Measurements from ENCODE around the gene NFIC. TPM values are rescaled to one million over a fixed set of nuclear protein-coding genes. Genes with fewer than 3 reads are reported as not detected.
A peak's percentile ranks its signal among the peaks of the same experiment; 100 is the strongest.
"Not testable (repeated sequence)": the region's sequence is repeated elsewhere in the genome, so short reads cannot be mapped to it uniquely, and the experiment has no call there.

The NFIC gene
- total RNA-seq, 6 donors from 2014 or later = 96.1 to 175 (median 154) TPM

- Histone ChIP-seq H3K27me3 (no peaks in the 10 kb centered on the region), H3K36me3 (peaks cover 0 to 15% (median 0%) of the 10 kb centered on the region in 4 donors), H3K4me1 (peaks cover 49 to 59% (median 55%) of the 10 kb centered on the region in 4 donors), H3K9me3 (no peaks in the 10 kb centered on the region), H3K4me3 (peak overlapping the region in 3 of 4 donors; percentile 26 to 42 (median 31)), H3K27ac (peak overlapping the region; percentile 72 to 97 (median 86))
- 46 to 59% methylated on average over 7 to 10 of the region's 10 CpGs for WGBS, 2 donors
- no peak for DNase-seq
- TF ChIP-seq POLR2A (IDR thresholded peaks at IDR 0.05) (no peak), POLR2AphosphoS5 (IDR thresholded peaks at IDR 0.05) (no peak), EP300 (IDR thresholded peaks at IDR 0.05) (no peak), CTCF (IDR thresholded peaks at IDR 0.05) (no peak)
- ATAC-seq (ENCODE audit: low FRiP score in 2 of 2) = peak; percentile 12 to 33
These were observed 32.5 kb downstream of the NFIC start for GRCh38 chr19:3398900-3399278.

- not testable (repeated sequence) for H3K27me3 ChIP-seq; H3K4me3 ChIP-seq; ATAC-seq (ENCODE audit: low FRiP score in 2 of 2); H3K9me3 ChIP-seq
- TF ChIP-seq POLR2AphosphoS5 (IDR thresholded peaks at IDR 0.05) = peak in 1 of 2 donors; percentile 11
- WGBS, 2 donors = 68 to 71% methylated on average over 7 of the region's 7 CpGs
- peak in 1 of 2 donors; percentile 49 for DNase-seq
- peaks cover 0 to 12% (median 0%) of the 10 kb centered on the region in 4 donors for H3K36me3 ChIP-seq
- peaks cover 53 to 63% (median 58%) of the 10 kb centered on the region in 4 donors for H3K4me1 ChIP-seq
- H3K27ac ChIP-seq = peak overlapping the region; percentile 72 to 97 (median 86)
These were observed 32.9 kb downstream of the NFIC start for GRCh38 chr19:3399311-3399710.

GRCh38 chr19:3401004-3401768 is 34.8 kb downstream of the NFIC start:
- WGBS, 2 donors = 86 to 90% methylated on average over 17 to 18 of the region's 18 CpGs
- H3K27me3 ChIP-seq = no peaks in the 10 kb centered on the region
- peaks cover 66 to 82% (median 70%) of the 10 kb centered on the region in 4 donors for H3K4me1 ChIP-seq
- ATAC-seq (ENCODE audit: low FRiP score in 2 of 2) (no peak), DNase-seq (no peak)
- no peak overlapping the region for H3K4me3 ChIP-seq
- no peaks in the 10 kb centered on the region for H3K9me3 ChIP-seq
- TF ChIP-seq CTCF (IDR thresholded peaks at IDR 0.05) (no peak), EP300 (IDR thresholded peaks at IDR 0.05) (no peak), POLR2A (IDR thresholded peaks at IDR 0.05) (no peak), POLR2AphosphoS5 (IDR thresholded peaks at IDR 0.05) (no peak)
- H3K27ac ChIP-seq = peak overlapping the region; percentile 72 to 97 (median 86)
- H3K36me3 ChIP-seq = peaks cover 0 to 7% (median 0%) of the 10 kb centered on the region in 4 donors

GRCh38 chr19:3402631-3403443 is 36.5 kb downstream of the NFIC start:
- 68 to 74% methylated on average over 10 of the region's 10 CpGs for WGBS, 2 donors
- TF ChIP-seq CTCF (IDR thresholded peaks at IDR 0.05) = no peak
- Histone ChIP-seq H3K9me3 (no peaks in the 10 kb centered on the region), H3K27ac (peak overlapping the region; percentile 97 to 99 (median 98)), H3K36me3 (peaks cover 0 to 7% (median 0%) of the 10 kb centered on the region in 4 donors), H3K4me3 (peak overlapping the region in 2 of 4 donors; percentile 35 to 41), H3K4me1 (peaks cover 58 to 80% (median 63%) of the 10 kb centered on the region in 4 donors), H3K27me3 (no peaks in the 10 kb centered on the region)
- no peak for DNase-seq
- no peak for ATAC-seq (ENCODE audit: low FRiP score in 2 of 2)

Measured in upper lobe of left lung (tissue), 6 donors.